ENCODE measurements around the gene AGO1. TPM values are rescaled to one million over a fixed set of nuclear protein-coding genes. Genes with fewer than 3 reads are reported as not detected.

AGO1 gene
- total and polyA plus RNA-seq, 2 of the 8 experiments (the other 6 are each of a cell fraction or from before 2014, with no cell fraction given) = 15.1 to 73.7 TPM

DNA sequence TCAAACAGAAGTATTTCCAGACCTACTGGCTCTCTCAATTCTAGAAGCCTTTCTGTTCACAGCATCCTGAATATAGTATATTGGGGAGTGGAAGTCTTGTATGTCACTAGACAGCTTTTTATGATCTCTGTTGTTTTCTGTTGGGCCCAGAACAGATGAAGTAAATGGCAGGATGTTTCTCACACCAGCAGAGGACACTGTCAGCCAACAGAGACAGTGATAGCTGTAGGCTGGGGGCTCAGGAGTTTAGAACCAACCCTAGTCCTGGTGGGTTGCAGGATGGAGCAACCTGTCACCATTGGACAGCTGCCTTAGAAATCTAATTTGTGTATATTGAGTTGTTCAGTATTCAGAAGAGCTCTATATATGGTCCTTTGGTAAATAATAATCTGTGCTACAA lies 16.9 kb downstream of the AGO1 start:
- H3K27me3 ChIP-seq (replicated peaks in 1 of 4; ENCODE audit: control insufficient read depth in 3 of 4, extremely low read depth in 1 of 4, insufficient read depth in 3 of 4, low read length in 3 of 4) = no peaks in the 10 kb centered on the region
- H2BK5ac ChIP-seq (ENCODE audit: low read depth, low read length) = no peak overlapping the region
- no peak overlapping the region for H2AFZ ChIP-seq (ENCODE audit: low read length)
- H3K79me1 ChIP-seq (ENCODE audit: low read depth, low read length) = no peaks in the 10 kb centered on the region
- ChIA-PET CTCF (ENCODE audit: partially characterized antibody) (interaction anchor here (0.7 to 1.4 kb wide), 5 partner anchors 11 to 188 kb away, joined by 3 to 5 read pairs (median 3); partner anchors contain the start of gene AGO1), POLR2A (ENCODE audit: partially characterized antibody) (interaction anchor here (1.3 kb wide), 1 partner anchor 13 kb away, joined by 3 read pairs; no protein-coding TSS in a partner anchor)
- no peaks in the 10 kb centered on the region for H3K4me1 ChIP-seq (replicated peaks in 1 of 4; ENCODE audit: control insufficient read depth in 3 of 4, insufficient read depth in 4 of 4, low read length in 3 of 4)
- H3K14ac ChIP-seq (ENCODE audit: insufficient read length) = no peak overlapping the region
- H3K4me2 ChIP-seq (ENCODE audit: insufficient read depth in 1 of 2, low read depth in 2 of 2, low read length in 2 of 2) = no peak overlapping the region
- no peak overlapping the region for H2AK5ac ChIP-seq (ENCODE audit: low read depth, low read length)
- no peak overlapping the region for H3K23ac ChIP-seq (ENCODE audit: insufficient read length)
- no peak overlapping the region for H3K9ac ChIP-seq (replicated peaks in 1 of 4; ENCODE audit: extremely low read depth in 1 of 4, low read depth in 3 of 4, low read length in 3 of 4)
- no peak overlapping the region for H3K27ac ChIP-seq (ENCODE audit: low read depth, low read length)
- H3K9me3 ChIP-seq (ENCODE audit: insufficient read depth in 2 of 2, low read depth in 1 of 2, low read length in 1 of 2) = no peaks in the 10 kb centered on the region
- H3K4me3 ChIP-seq (ENCODE audit: extremely low read depth in 1 of 4, insufficient read depth in 2 of 4, low read depth in 3 of 4, low read length in 4 of 4) = no peak overlapping the region
- H2BK15ac ChIP-seq (ENCODE audit: low read length) = no peak overlapping the region
- H2BK12ac ChIP-seq (ENCODE audit: low read depth, low read length) = no peak overlapping the region
- no peaks in the 10 kb centered on the region; the same call in 1 of the 2 replicates for H3K23me2 ChIP-seq (ENCODE audit: low read depth, low read length)
- no peak overlapping the region for H4K91ac ChIP-seq (replicated peaks; ENCODE audit: insufficient read length, low read length)
- H3K4ac ChIP-seq (replicated peaks; ENCODE audit: insufficient read length, low read depth, low read length) = no peak overlapping the region
- peaks cover 0 to 3% of the 10 kb centered on the region in 2 experiments for H4K20me1 ChIP-seq (replicated peaks in 1 of 2; ENCODE audit: control insufficient read depth in 1 of 2, insufficient read depth in 2 of 2, low read length in 2 of 2)
- H3K56ac ChIP-seq (replicated peaks; ENCODE audit: insufficient read length, low read depth, low read length) = no peak overlapping the region
- no peak overlapping the region for H2BK20ac ChIP-seq (ENCODE audit: low read length)
- no peaks in the 10 kb centered on the region for H3K79me2 ChIP-seq (ENCODE audit: control insufficient read depth in 1 of 2, insufficient read depth in 2 of 2, low read length in 2 of 2)
- H4K5ac ChIP-seq (ENCODE audit: insufficient read length, low read depth, low read length) = no peak overlapping the region
- DNase-seq (ENCODE audit: low read depth in 1 of 2, low spot score in 2 of 2) (no peak), FAIRE-seq (no peak)
- no peak overlapping the region for H3K18ac ChIP-seq (ENCODE audit: extremely low read depth, low read length)
- peaks cover 3 to 57% (median 28%) of the 10 kb centered on the region in 4 experiments for H3K36me3 ChIP-seq (ENCODE audit: control insufficient read depth in 2 of 4, insufficient read depth in 4 of 4, low read length in 3 of 4)
- H4K8ac ChIP-seq (ENCODE audit: extremely low read depth, insufficient read depth, low read length) = no peak overlapping the region
- H2BK120ac ChIP-seq (replicated peaks; ENCODE audit: low read depth, low read length) = no peak overlapping the region
- TF ChIP-seq CEBPB (IDR thresholded peaks at IDR 0.05; ENCODE audit: low read depth, low read length) (no peak), TAF1 (IDR thresholded peaks at IDR 0.05; ENCODE audit: low read depth, low read length) (no peak), SIRT6 (IDR thresholded peaks at IDR 0.05; ENCODE audit: low read length) (no peak), CHD2 (IDR thresholded peaks at IDR 0.05; ENCODE audit: low read length) (no peak), TBP (IDR thresholded peaks at IDR 0.05; ENCODE audit: low read depth, low read length) (no peak), RAD21 (IDR thresholded peaks at IDR 0.05 in 1 of 2, conservative IDR thresholded peaks at IDR 0.05 in 1 of 2; ENCODE audit: low read depth in 2 of 2, low read length in 2 of 2) (peak; percentile 30 to 45; a peak in 3 of 4 replicates), CBX8 (IDR thresholded peaks at IDR 0.05; ENCODE audit: borderline replicate concordance, low read depth, low read length) (no peak), SP4 (IDR thresholded peaks at IDR 0.05; ENCODE audit: low read length) (no peak), BCL11A (IDR thresholded peaks at IDR 0.05; ENCODE audit: low read depth in 2 of 2, low read length in 2 of 2) (no peak), MAFK (IDR thresholded peaks at IDR 0.05; ENCODE audit: low read depth, low read length) (no peak), YY1 (IDR thresholded peaks at IDR 0.05; ENCODE audit: low read depth, low read length) (no peak)
- TF ChIP-seq, protein P1, sequence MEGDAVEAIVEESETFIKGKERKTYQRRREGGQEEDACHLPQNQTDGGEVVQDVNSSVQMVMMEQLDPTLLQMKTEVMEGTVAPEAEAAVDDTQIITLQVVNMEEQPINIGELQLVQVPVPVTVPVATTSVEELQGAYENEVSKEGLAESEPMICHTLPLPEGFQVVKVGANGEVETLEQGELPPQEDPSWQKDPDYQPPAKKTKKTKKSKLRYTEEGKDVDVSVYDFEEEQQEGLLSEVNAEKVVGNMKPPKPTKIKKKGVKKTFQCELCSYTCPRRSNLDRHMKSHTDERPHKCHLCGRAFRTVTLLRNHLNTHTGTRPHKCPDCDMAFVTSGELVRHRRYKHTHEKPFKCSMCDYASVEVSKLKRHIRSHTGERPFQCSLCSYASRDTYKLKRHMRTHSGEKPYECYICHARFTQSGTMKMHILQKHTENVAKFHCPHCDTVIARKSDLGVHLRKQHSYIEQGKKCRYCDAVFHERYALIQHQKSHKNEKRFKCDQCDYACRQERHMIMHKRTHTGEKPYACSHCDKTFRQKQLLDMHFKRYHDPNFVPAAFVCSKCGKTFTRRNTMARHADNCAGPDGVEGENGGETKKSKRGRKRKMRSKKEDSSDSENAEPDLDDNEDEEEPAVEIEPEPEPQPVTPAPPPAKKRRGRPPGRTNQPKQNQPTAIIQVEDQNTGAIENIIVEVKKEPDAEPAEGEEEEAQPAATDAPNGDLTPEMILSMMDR (IDR thresholded peaks at IDR 0.05; ENCODE audit: control extremely low read depth in 1 of 3, insufficient read depth in 1 of 3, low read depth in 1 of 3, low read length in 3 of 3) = peak in 2 of 3 experiments; percentile 16 to 24; a peak in 2 of 4 replicates
